ENCODE measurements around the gene USP24.

Gene USP24

GRCh38 chr1:55172687-55173086, 42.5 kb downstream of the USP24 start:
- DNase-seq, result no peak
- intact Hi-C loops (cut with DNase I), result no loop called here

GRCh38 chr1:55172272-55172671, 42.9 kb downstream of the USP24 start:
- intact Hi-C loops (cut with DNase I), result no loop called here

GRCh38 chr1:55171694-55172093, 43.5 kb downstream of the USP24 start:
- no peak for DNase-seq
- intact Hi-C loops (cut with DNase I), result no loop called here

More at GRCh38 chr1:55172272-55172671, 42.9 kb downstream of the USP24 start:
- no peak for DNase-seq

GRCh38 chr1:55170426-55170825, 44.7 kb downstream of the USP24 start:
- no peak for DNase-seq
- intact Hi-C loops (cut with DNase I), result no loop called here

DNA sequence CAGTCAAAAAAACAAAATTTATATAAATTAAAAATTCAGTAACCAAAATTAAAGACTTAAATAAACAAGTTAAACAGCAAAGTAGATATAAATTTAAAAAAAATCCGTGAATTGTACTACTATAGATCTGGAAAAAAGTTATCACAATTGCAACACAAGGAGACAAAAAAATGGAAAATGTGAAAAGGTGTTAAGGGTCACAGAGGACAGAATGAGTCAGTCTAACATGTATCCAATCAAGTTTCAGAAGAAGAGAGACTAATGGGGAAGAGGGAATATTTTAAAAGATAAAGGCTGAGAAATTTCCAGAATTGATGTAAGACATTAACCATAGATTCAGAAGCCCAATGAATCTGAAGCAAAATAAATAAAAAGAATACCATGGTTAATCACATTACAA, 46.0 kb downstream of the USP24 start:
- intact Hi-C loops (cut with DNase I), result no loop called here
- no peak for DNase-seq

DNA sequence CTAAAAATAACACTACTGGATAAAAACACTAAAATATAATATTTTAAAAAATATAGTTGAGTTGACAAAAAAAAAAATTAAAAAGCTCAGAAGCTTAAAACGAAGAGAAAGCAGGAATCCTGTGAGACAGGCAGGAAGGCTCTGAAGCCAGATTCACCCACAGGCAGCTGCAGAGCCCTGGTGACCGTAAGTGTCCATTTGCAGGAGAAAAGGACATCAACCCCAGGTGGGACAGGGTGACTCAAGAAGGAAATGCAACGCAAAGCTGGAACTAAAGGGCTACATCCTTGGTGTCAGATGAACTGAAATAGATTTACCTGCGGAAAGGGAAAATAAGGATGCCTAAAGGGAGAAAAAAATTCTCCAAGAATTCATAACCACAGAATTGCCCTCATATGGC, 46.8 kb downstream of the USP24 start:
- intact Hi-C loops (cut with DNase I), result no loop called here
- DNase-seq, result no peak

DNA sequence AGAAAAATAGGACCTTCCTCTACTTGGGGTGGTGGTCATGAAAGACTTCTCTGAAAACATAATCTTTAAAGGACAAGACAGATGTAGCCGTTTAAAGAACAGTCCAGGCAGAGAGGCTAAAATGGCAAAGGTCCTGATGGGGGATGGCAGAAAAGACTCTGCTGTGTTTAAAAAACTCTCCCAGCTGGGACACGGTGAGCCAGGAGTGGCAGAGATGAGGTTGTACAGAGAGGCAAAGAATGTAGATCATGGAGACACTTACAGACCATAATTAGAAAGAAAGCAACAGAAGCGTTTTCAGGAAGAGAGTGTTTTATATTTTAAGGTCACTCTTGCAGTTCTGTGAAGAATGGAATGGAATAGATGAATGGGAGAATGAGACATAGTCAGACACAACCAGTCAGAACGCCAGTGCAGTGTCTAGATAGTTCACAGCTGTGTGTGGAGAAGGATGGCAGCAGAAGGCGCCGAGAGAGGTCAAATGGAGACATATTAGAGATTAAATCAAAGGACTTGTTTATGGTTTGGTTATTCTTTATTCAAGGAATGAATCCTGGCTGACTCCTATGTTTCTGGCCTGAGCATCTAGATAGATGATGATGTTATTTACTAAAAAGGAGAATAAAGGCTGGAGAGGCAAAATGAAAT, 47.8 kb downstream of the USP24 start:
- DNase-seq, result no peak
- intact Hi-C loops (cut with DNase I), result no loop called here

DNA sequence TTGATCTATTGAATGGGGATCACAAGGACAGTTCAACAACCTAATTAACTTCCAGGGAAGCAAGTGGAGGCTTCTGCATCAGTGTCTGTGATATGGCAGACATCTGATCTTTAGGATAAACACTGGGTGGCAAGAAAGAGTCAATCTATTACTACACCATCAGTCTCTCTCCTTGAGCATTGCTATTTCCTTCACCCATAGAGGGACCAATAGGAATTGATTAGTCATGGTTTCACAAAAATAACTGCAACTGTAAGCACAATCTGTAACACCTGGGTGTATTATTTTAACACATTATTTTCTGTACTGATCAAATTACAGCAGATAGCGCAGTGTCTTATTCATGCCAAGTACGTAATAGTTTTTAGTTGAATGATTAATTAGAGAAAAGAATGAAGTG, 50.3 kb downstream of the USP24 start:
- intact Hi-C loops (cut with DNase I), result no loop called here
- DNase-seq, result no peak

GRCh38 chr1:55159571-55159970, 55.6 kb downstream of the USP24 start:
- DNase-seq, result no peak
- intact Hi-C loops (cut with DNase I), result loop anchor here (10.0 kb wide), 1 partner anchor 55 kb away; the partner anchor contains the start of gene USP24

GRCh38 chr1:55156608-55157007, 58.6 kb downstream of the USP24 start:
- DNase-seq, result no peak
- intact Hi-C loops (cut with DNase I), result loop anchor here (10.0 kb wide), 1 partner anchor 58 kb away; the partner anchor contains the start of gene USP24

- DNase-seq, result no peak
- intact Hi-C loops (cut with DNase I), result loop anchor here (10.0 kb wide), 1 partner anchor 59 kb away; the partner anchor contains the start of gene USP24
Observed at GRCh38 chr1:55156093-55156492, 59.1 kb downstream of the USP24 start.

- intact Hi-C loops (cut with DNase I), result loop anchor here (10.0 kb wide), 1 partner anchor 59 kb away; the partner anchor contains the start of gene USP24
Observed at GRCh38 chr1:55155522-55155921, 59.6 kb downstream of the USP24 start.

GRCh38 chr1:55154616-55155015, 60.5 kb downstream of the USP24 start:
- no peak for DNase-seq
- intact Hi-C loops (cut with DNase I), result loop anchor here (10.0 kb wide), 1 partner anchor 60 kb away; the partner anchor contains the start of gene USP24

More at GRCh38 chr1:55155522-55155921, 59.6 kb downstream of the USP24 start:
- peak; percentile 12 to 87 (median 69) for DNase-seq

DNA sequence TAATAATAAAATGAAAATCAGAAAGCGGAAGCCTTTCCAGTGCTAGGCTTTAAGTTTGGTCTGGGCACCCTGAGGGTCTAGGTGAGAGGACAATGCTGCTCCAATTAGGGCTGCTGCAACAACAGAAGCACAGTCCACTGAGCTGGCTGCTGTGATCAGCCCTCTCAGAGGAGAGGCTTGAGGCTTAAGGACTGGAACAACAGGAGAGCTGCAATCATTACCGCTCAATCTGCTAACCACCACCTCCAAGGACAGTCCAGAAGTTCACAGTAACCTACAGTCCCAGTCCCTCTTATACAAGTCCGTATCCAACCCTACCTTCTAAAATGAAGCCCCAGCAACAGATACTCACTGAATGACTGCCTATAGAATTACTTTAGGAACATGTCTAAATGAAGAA, 62.1 kb downstream of the USP24 start:
- DNase-seq, result no peak
- intact Hi-C loops (cut with DNase I), result loop anchor here (10.0 kb wide), 1 partner anchor 62 kb away; the partner anchor contains the start of gene USP24

- intact Hi-C loops (cut with DNase I), result loop anchor here (10.0 kb wide), 1 partner anchor 64 kb away; the partner anchor contains the start of gene USP24
- no peak for DNase-seq
Observed at GRCh38 chr1:55150880-55151588, 64.1 kb downstream of the USP24 start.

DNA sequence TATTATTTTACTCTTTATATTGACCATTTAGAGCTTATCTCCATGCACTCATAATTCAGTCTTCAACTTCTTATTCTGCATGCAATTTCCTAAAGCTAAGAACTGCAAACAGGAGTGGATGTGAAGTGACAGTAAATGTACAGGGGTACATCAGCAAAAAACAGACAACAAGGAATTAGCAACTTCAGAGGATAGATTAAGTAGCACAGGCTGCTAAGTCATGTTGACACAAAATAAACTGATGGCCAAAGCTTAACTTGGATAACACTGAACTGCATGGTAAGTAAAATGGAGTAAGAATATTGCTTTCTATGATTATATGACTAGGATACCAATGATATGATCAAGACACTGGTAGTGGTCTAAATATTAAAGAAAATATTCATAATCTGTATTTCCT, 66.5 kb downstream of the USP24 start:
- no peak for DNase-seq
- intact Hi-C loops (cut with DNase I), result no loop called here

- DNase-seq, result peak in 3 of 42 donors; percentile 22 to 42 (median 39)
- intact Hi-C loops (cut with DNase I), result no loop called here
Observed at GRCh38 chr1:55147524-55147923, 67.6 kb downstream of the USP24 start.

- intact Hi-C loops (cut with DNase I), result no loop called here
- peak in 3 of 42 donors; percentile 38 to 49 (median 45) for DNase-seq
Observed at GRCh38 chr1:55146781-55147180, 68.4 kb downstream of the USP24 start.

- intact Hi-C loops (cut with DNase I), result loop anchor here (5.0 kb wide), 1 partner anchor 132 kb away; no protein-coding TSS in a partner anchor
Observed at GRCh38 chr1:55144886-55145285, 70.3 kb downstream of the USP24 start.

GRCh38 chr1:55143684-55144083, 71.5 kb downstream of the USP24 start:
- intact Hi-C loops (cut with DNase I), result loop anchor here (5.0 kb wide), 1 partner anchor 134 kb away; no protein-coding TSS in a partner anchor
- DNase-seq, result no peak

More at GRCh38 chr1:55144886-55145285, 70.3 kb downstream of the USP24 start:
- DNase-seq, result no peak

Measured in head of caudate nucleus (tissue), 42 donors.